GM23338 (cell line): ENCODE results near the gene PITRM1. TPM values are rescaled to one million over a fixed set of nuclear protein-coding genes. Genes with fewer than 3 reads are reported as not detected.
A peak's percentile ranks its signal among the peaks of the same experiment; 100 is the strongest.

Experiments
- ATAC-seq: fragments of 200-7000 bp; cut with Tn5 transposase; 3 replicates; pipeline ENCODE4 v1.9.1; 2020
- DNase-seq: peaks from one replicate; pipeline ENCODE4 v3.0.0-alpha.2; 2015; ENCODE audit warnings: low spot score
- H2AFZ ChIP-seq: fragments of 200-600 bp; sonication (generic); 2 replicates; pipeline ENCODE4 v1.8.0; 2016; ENCODE audit warnings: antibody characterized with exemption, mild to moderate bottlenecking, moderate library complexity
- H3F3A ChIP-seq: fragments of 200-600 bp; sonication (generic); replicated peaks from 2 replicates; pipeline ENCODE4 v1.8.0; 2017; ENCODE audit warnings: antibody characterized with exemption, mixed run types, low read depth
- H3K27ac ChIP-seq: fragments of 200-600 bp; sonication (generic); 2 replicates; pipeline ENCODE4 v1.6.1; 2016; ENCODE audit warnings: low read depth
- H3K27me3 ChIP-seq: fragments of 200-600 bp; sonication (generic); 2 replicates; pipeline ENCODE4 v1.8.0; 2016; ENCODE audit warnings: mild to moderate bottlenecking, mixed run types, moderate library complexity; ENCODE audit not compliant: insufficient read depth
- H3K36me3 ChIP-seq: fragments of 200-600 bp; sonication (generic); 2 replicates; pipeline ENCODE4 v1.8.0; 2016; ENCODE audit warnings: mild to moderate bottlenecking; ENCODE audit not compliant: insufficient read depth
- H3K4me1 ChIP-seq: fragments of 200-600 bp; sonication (generic); 2 replicates; pipeline ENCODE4 v1.8.0; 2016; ENCODE audit warnings: mild to moderate bottlenecking, moderate library complexity; ENCODE audit not compliant: insufficient read depth
- H3K4me2 ChIP-seq: fragments of 200-600 bp; sonication (generic); 2 replicates; pipeline ENCODE4 v1.7.1; 2017; ENCODE audit warnings: mixed run types
- H3K4me3 ChIP-seq: fragments of 200-600 bp; sonication (generic); 2 replicates; pipeline ENCODE4 v1.6.1; 2016; ENCODE audit warnings: mixed run types
- H3K79me2 ChIP-seq: fragments of 200-600 bp; sonication (generic); replicated peaks from 2 replicates; pipeline ENCODE4 v1.8.0; 2017; ENCODE audit warnings: mild to moderate bottlenecking; ENCODE audit not compliant: insufficient read depth
- H3K9me2 ChIP-seq: fragments of 200-600 bp; sonication (generic); 2 replicates; pipeline ENCODE4 v1.8.0; 2017; ENCODE audit not compliant: insufficient read depth
- H4K20me1 ChIP-seq: fragments of 200-600 bp; sonication (generic); replicated peaks from 2 replicates; pipeline ENCODE4 v1.8.0; 2017; ENCODE audit warnings: mild to moderate bottlenecking; ENCODE audit not compliant: insufficient read depth
- H3K27ac Mint-ChIP-seq: 2 replicates; pipeline ENCODE4 v1.8.0; 2020; ENCODE audit warnings: inconsistent platforms, mild to moderate bottlenecking, moderate library complexity, mixed read lengths
- H3K27me3 Mint-ChIP-seq: 3 replicates; pipeline ENCODE4 v1.8.0; 2022; ENCODE audit warnings: low read depth, mild to moderate bottlenecking, moderate library complexity, mixed read lengths, inconsistent platforms; ENCODE audit not compliant: insufficient read depth, poor library complexity
- H3K36me3 Mint-ChIP-seq: 3 replicates; pipeline ENCODE4 v1.8.0; 2021; ENCODE audit warnings: low read depth, mild to moderate bottlenecking, inconsistent platforms, moderate library complexity, mixed read lengths
- H3K4me1 Mint-ChIP-seq: 3 replicates; pipeline ENCODE4 v1.8.0; 2020; ENCODE audit warnings: mild to moderate bottlenecking, inconsistent platforms, mixed read lengths
- H3K4me3 Mint-ChIP-seq: 3 replicates; pipeline ENCODE4 v1.8.0; 2021; ENCODE audit warnings: moderate library complexity, mild to moderate bottlenecking, inconsistent platforms, mixed read lengths
- H3K9me3 Mint-ChIP-seq: 3 replicates; pipeline ENCODE4 v1.8.0; 2020; ENCODE audit warnings: moderate library complexity, mild to moderate bottlenecking, inconsistent platforms, mixed read lengths
- CTCF ChIP-seq, 2 experiments: fragments of 200-600 bp in 1 of 2; sonication (generic) in 1 of 2; conservative IDR thresholded peaks; 2 replicates each; pipeline versions ENCODE4 v1.5.1 to v1.6.1; 2016 to 2017; ENCODE audit warnings: antibody characterized with exemption in 2 of 2, low read depth in 2 of 2, mild to moderate bottlenecking in 2 of 2, moderate library complexity in 1 of 2
- ETS1 ChIP-seq: IDR thresholded peaks from 2 replicates; pipeline ENCODE4 v1.6.1; 2016; ENCODE audit warnings: antibody characterized with exemption
- EZH2 ChIP-seq: fragments of 200-600 bp; sonication (generic); IDR thresholded peaks from one replicate; pipeline ENCODE4 v1.8.0; 2017; ENCODE audit warnings: antibody characterized with exemption, mild to moderate bottlenecking, low read depth; ENCODE audit not compliant: unreplicated experiment
- JUNB ChIP-seq: IDR thresholded peaks from one replicate; pipeline ENCODE4 v1.6.1; 2016; ENCODE audit warnings: antibody characterized with exemption; ENCODE audit not compliant: unreplicated experiment
- REST ChIP-seq: IDR thresholded peaks from one replicate; pipeline ENCODE4 v1.6.1; 2018; ENCODE audit warnings: antibody characterized with exemption; ENCODE audit not compliant: unreplicated experiment
- ZNF114 ChIP-seq: fragments of 250-450 bp; sonication (Bioruptor Pico); IDR thresholded peaks from 2 replicates; pipeline ENCODE4 v1.5.0; 2020; ENCODE audit warnings: mild to moderate bottlenecking, moderate library complexity
- polyA plus RNA-seq: library from polyadenylated mRNA; unstranded; fragments of >200 nt; fragmentation: Nextera tagmentation; extraction: Ambion mirVana; gene quantifications from 2 replicates; pipeline ENCODE4 v1.2.1, GENCODE V29; 2016
- total RNA-seq: library from RNA; depleted of rRNA; stranded (reverse); fragments of >200 nt; shearing (Covaris generic); gene quantifications from 2 replicates; pipeline ENCODE4 v1.2.3, GENCODE V29; 2014

PITRM1 gene
- total and polyA plus RNA-seq, 2 experiments from 2014 or later = 29.0 to 33.0 TPM

GRCh38 chr10:3091921-3092320 lies 80.7 kb downstream of the PITRM1 start:
- TF ChIP-seq ZNF114 (CRISPR knock-in tag) = no peak
- no peak for TF ChIP-seq REST
- TF ChIP-seq CTCF (conservative IDR thresholded peaks at IDR 0.05; ENCODE audit: low read depth in 2 of 2) = no peak
- no peak for TF ChIP-seq EZH2
- ATAC-seq = no peak
- Histone ChIP-seq H3K27me3 (no peaks in the 10 kb centered on the region), H3K4me2 (no peak overlapping the region), H3K36me3 (peaks cover 5% of the 10 kb centered on the region; the same call in 1 of the 2 replicates), H3F3A (no peaks in the 10 kb centered on the region), H3K79me2 (peaks cover 97% of the 10 kb centered on the region), H3K4me1 (peaks cover 19% of the 10 kb centered on the region), H3K27ac (no peak overlapping the region), H3K9me2 (no peaks in the 10 kb centered on the region), H2AFZ (no peak overlapping the region), H4K20me1 (peaks cover 23% of the 10 kb centered on the region), H3K4me3 (no peak overlapping the region)
- Mint-ChIP-seq H3K4me1 (peaks cover 38% of the 10 kb centered on the region), H3K27ac (no peak overlapping the region), H3K36me3 (peaks cover 28% of the 10 kb centered on the region; the same call in 2 of the 3 replicates), H3K27me3 (peaks cover 10% of the 10 kb centered on the region), H3K9me3 (no peaks in the 10 kb centered on the region; the same call in 2 of the 3 replicates), H3K4me3 (no peak overlapping the region)
- DNase-seq = no peak

GRCh38 chr10:3090914-3091787 lies 81.4 kb downstream of the PITRM1 start:
- Histone ChIP-seq H3K9me2 (no peaks in the 10 kb centered on the region), H3K4me3 (no peak overlapping the region), H3F3A (no peaks in the 10 kb centered on the region), H4K20me1 (peaks cover 23% of the 10 kb centered on the region), H2AFZ (no peak overlapping the region), H3K27me3 (no peaks in the 10 kb centered on the region), H3K36me3 (peaks cover 5% of the 10 kb centered on the region; the same call in 1 of the 2 replicates), H3K27ac (0 out of 2 replicates have a peak overlapping the region, but pooled peaks have one; percentile 10), H3K4me1 (peaks cover 19% of the 10 kb centered on the region), H3K4me2 (no peak overlapping the region), H3K79me2 (peaks cover 98% of the 10 kb centered on the region)
- TF ChIP-seq JUNB = no peak
- no peak for TF ChIP-seq EZH2
- TF ChIP-seq ZNF114 (CRISPR knock-in tag) = no peak
- TF ChIP-seq REST = no peak
- TF ChIP-seq ETS1 = no peak
- Mint-ChIP-seq H3K9me3 (no peaks in the 10 kb centered on the region), H3K4me3 (no peak overlapping the region), H3K27me3 (peaks cover 16% of the 10 kb centered on the region), H3K36me3 (peaks cover 36% of the 10 kb centered on the region; the same call in 2 of the 3 replicates), H3K27ac (0 out of 2 replicates have a peak overlapping the region, but pooled peaks have one; percentile 66), H3K4me1 (peaks cover 42% of the 10 kb centered on the region)
- DNase-seq = peak; percentile 54
- peak; percentile 63 for ATAC-seq
